SH-SY5Y (cell line): ENCODE data around the gene SLC35G1.

Source experiments
- GATA2 ChIP-seq: IDR thresholded peaks from 2 replicates; pipeline ENCODE4 v1.6.1; 2011; ENCODE audit warnings: mild to moderate bottlenecking, low read depth, low read length
- GATA3 ChIP-seq: IDR thresholded peaks from 2 replicates; pipeline ENCODE4 v1.6.1; 2011; ENCODE audit warnings: low read depth, mild to moderate bottlenecking, low read length, moderate library complexity

DNA sequence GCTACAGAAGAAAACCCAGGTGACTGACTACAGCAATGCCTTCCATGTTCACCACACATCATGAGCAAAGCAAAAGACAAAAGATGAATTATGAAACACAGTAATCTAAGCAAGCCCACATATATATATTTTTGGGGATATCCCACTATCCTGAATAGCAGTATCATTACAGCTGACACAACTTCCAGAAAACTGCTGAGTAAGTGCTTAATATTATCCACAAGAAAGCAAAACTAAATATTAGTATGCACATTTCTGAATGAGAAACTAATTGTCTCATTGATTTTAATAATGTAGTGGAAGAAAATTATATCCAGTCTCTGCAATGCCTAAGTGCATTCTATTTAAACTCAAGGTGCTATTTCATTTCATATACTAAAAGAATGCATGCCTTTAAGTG lies 14.5 kb upstream of the SLC35G1 start:
- TF ChIP-seq GATA2 (no peak), GATA3 (no peak)
